ENCODE data around the gene NAA20. TPM values are rescaled to one million over a fixed set of nuclear protein-coding genes. Genes with fewer than 3 reads are reported as not detected.

Gene NAA20
- total and polyA plus RNA-seq, 2 of the 13 experiments (the other 11 are each of a cell fraction or from before 2014, with no cell fraction given), result 81.9 to 82.8 TPM

GRCh38 chr20:20002101-20002998 lies 14.8 kb upstream of the NAA20 start (continued):
- TF ChIP-seq ZHX2 (IDR thresholded peaks at IDR 0.05; ENCODE audit: low read depth) (no peak), ZHX2 (CRISPR knock-in tag; IDR thresholded peaks at IDR 0.05; ENCODE audit: borderline replicate concordance) (no peak), KDM6A (CRISPR knock-in tag; IDR thresholded peaks at IDR 0.05; ENCODE audit: low read depth) (peak; percentile 87), NFE2L2 (IDR thresholded peaks at IDR 0.05; ENCODE audit: low read length) (peak; percentile 96), THAP8 (CRISPR knock-in tag; IDR thresholded peaks at IDR 0.05; ENCODE audit: borderline replicate concordance) (no peak), PITX1 (CRISPR knock-in tag; IDR thresholded peaks at IDR 0.05) (peak; percentile 18; the same call in 1 of the 2 replicates), ZSCAN9 (CRISPR knock-in tag; IDR thresholded peaks at IDR 0.05; ENCODE audit: borderline replicate concordance) (peak; percentile 73; the same call in 1 of the 2 replicates), POGZ (CRISPR knock-in tag; IDR thresholded peaks at IDR 0.05) (peak; percentile 71), FUBP1 (CRISPR knock-in tag; IDR thresholded peaks at IDR 0.05; ENCODE audit: borderline replicate concordance) (no peak), GABPA (IDR thresholded peaks at IDR 0.05; ENCODE audit: low read depth, low read length) (no peak), GABPA (CRISPR knock-in tag; IDR thresholded peaks at IDR 0.05; ENCODE audit: low read depth) (peak; percentile 31), KDM5A (IDR thresholded peaks at IDR 0.05; ENCODE audit: borderline replicate concordance, low read length) (no peak; the same call in 1 of the 2 replicates), ZNF891 (CRISPR knock-in tag; IDR thresholded peaks at IDR 0.05) (no peak), ZNF609 (CRISPR knock-in tag; IDR thresholded peaks at IDR 0.05; ENCODE audit: borderline replicate concordance) (no peak; the same call in 1 of the 2 replicates), FOXA1 (IDR thresholded peaks at IDR 0.05) (no peak), FOXA1 (CRISPR knock-in tag; IDR thresholded peaks at IDR 0.05) (peak; percentile 64; the same call in 1 of the 2 replicates)
